ENCODE measurements around the gene GOLGA6L22.
"Not testable (repeated sequence)": the region's sequence is repeated elsewhere in the genome, so short reads cannot be mapped to it uniquely, and the experiment has no call there.

- TF ChIP-seq REST (IDR thresholded peaks at IDR 0.05; ENCODE audit: insufficient read depth in 1 of 2, low read depth in 2 of 2, low read length in 1 of 2); CTCF (IDR thresholded peaks at IDR 0.05); TCF7L2 (IDR thresholded peaks at IDR 0.05; ENCODE audit: low read depth, low read length); POLR2AphosphoS5 (IDR thresholded peaks at IDR 0.05; ENCODE audit: low read depth, low read length); SIN3A (IDR thresholded peaks at IDR 0.05; ENCODE audit: borderline replicate concordance, insufficient read depth, low read depth, low read length): not testable (repeated sequence)
These were observed 38.4 kb upstream of the GOLGA6L22 start for GRCh38 chr15:22420340-22420739.
